Measurements from ENCODE around the gene RFFL. TPM values are rescaled to one million over a fixed set of nuclear protein-coding genes. Genes with fewer than 3 reads are reported as not detected.

RFFL gene
- total and polyA plus RNA-seq, 2 donors, result 9.7 to 17.9 TPM

DNA sequence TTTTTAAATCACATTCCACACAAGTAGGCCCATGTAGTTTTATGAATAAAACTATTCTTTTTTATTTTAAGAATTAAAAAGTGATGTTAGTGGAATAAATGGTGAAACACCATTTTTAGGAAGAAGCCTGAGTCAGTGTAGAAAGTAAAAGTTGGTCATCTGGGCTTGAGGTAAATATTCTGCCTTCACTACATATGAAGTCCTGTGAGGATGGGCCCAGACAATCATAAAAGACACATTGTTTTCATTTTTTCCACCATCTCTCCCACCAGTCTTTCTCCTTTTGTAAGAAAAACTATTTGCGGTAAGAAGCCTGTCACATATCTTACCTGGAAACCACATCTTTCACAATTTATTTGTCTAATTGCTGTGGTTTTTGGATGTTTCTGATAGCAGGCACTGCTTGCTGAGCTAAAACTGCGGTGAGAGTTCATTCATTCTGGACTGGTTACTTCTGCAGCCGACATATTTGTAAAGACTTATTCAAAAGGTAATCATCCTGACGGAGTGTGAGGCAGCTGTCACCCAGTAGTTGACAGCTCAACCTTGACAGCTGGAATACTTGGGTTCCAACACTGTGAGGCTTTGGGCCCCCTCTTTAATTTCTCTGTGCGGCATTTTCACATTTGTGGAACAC lies 10.6 kb upstream of the RFFL start:
- Histone ChIP-seq H3K4me1 (ENCODE audit: insufficient read depth) (no peaks in the 10 kb centered on the region), H3K4me3 (ENCODE audit: low read depth, low read length) (no peak overlapping the region), H3K36me3 (ENCODE audit: insufficient read depth) (no peaks in the 10 kb centered on the region), H3K27ac (ENCODE audit: low read depth) (no peak overlapping the region)
- WGBS, result 85% methylated on average over 5 of the region's 5 CpGs
- DNase-seq (ENCODE audit: extremely low spot score), result no peak

DNA sequence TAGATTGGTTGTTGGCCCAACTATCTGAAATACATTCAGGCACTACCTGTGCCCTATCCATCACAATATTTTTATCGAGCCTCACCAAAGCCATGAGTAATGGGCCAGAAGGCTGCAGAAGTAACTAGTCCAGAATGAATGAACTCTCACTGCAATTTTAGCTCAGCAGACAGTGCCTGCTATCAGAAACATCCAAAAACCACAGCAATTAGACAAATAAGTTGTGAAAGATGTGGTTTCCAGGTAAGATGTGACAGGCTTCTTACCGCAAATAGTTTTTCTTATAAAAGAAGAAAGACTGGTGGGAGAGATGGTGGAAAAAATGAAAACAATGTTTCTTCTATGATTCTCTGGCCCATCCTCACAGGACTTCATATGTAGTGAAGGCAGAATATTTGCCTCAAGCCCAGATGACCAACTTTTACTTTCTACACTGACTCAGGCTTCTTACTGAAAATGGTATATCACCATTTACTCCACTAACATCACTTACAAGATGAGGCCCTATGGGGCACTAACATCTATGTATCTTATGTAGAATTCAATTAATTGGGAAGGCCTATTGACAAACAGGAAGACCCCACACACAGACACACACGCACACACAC lies 9.8 kb upstream of the RFFL start:
- DNase-seq (ENCODE audit: extremely low spot score), result no peak
- 85% methylated on average over 3 of the region's 3 CpGs for WGBS
- Histone ChIP-seq H3K4me1 (ENCODE audit: insufficient read depth) (no peaks in the 10 kb centered on the region), H3K36me3 (ENCODE audit: insufficient read depth) (no peaks in the 10 kb centered on the region), H3K4me3 (ENCODE audit: low read depth, low read length) (no peak overlapping the region), H3K27ac (ENCODE audit: low read depth) (no peak overlapping the region)

DNA sequence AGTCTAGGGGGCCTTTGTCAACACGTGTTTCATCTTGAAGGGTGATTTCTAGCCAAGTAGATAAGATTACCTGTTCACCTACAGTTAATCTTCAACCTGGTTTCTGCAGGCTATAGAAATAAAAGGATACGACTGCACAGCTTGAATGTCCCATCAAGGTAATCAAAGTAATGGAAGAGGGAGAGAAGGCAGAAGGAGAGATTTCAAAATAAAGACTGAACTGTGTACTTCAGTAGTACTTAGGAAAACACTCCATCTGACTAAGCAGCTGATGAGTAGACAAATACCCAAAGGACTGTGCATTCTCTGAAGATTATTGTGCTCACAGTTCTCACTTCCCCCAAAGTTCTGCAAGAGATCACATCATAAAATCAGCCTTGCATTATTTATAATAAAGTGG lies 5.8 kb upstream of the RFFL start:
- 79% methylated on average over 2 of the region's 2 CpGs for WGBS
- Histone ChIP-seq H3K4me3 (ENCODE audit: low read depth, low read length) (no peak overlapping the region), H3K27ac (ENCODE audit: low read depth) (no peak overlapping the region), H3K36me3 (ENCODE audit: insufficient read depth) (no peaks in the 10 kb centered on the region), H3K4me1 (ENCODE audit: insufficient read depth) (no peaks in the 10 kb centered on the region)
- no peak for DNase-seq (ENCODE audit: extremely low spot score)

DNA sequence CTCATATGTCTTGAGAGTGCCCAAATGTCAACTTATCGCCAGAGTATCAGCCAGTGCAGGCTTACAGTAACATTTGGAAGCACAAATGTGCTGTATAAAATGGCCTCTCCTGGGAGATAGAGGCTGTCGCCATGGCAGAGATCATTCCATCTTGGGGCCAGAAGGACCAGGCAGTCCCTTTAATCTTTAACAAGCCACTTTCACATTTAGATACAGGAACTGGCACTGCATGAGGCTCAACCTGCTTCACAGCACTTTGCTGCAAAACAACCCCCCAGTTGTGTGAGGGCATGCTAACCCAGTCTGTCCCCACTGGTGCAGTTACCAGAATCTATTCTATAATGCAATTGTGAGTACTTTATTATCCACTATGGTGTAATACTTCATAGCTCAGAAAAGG lies 4.7 kb upstream of the RFFL start:
- no peaks in the 10 kb centered on the region for H3K36me3 ChIP-seq (ENCODE audit: insufficient read depth)
- H3K4me3 ChIP-seq (ENCODE audit: low read depth, low read length), result no peak overlapping the region
- 97% methylated on average over 2 of the region's 2 CpGs for WGBS
- H3K27ac ChIP-seq (ENCODE audit: low read depth), result no peak overlapping the region
- DNase-seq (ENCODE audit: extremely low spot score), result no peak
- no peaks in the 10 kb centered on the region for H3K4me1 ChIP-seq (ENCODE audit: insufficient read depth)

DNA sequence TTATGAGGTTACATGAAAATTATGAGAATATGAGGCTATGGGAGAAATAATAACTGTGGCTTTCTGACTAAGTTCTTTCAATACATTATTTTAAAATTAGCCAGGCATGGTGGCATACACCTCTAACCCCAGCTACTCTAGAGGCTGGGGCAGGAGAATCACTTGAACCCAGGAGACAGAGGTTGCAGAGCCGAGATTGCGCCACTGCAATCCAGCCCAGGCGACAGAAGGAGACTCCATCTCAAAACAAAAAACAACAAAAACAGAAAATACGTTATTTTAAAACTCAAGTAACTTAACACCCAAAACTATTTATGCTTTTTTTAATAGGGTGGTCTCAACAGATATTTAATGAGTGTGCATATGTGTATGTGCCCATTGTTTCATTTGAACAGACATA lies 2.4 kb upstream of the RFFL start:
- Histone ChIP-seq H3K27ac (ENCODE audit: low read depth) (no peak overlapping the region), H3K4me3 (ENCODE audit: low read depth, low read length) (no peak overlapping the region), H3K36me3 (ENCODE audit: insufficient read depth) (no peaks in the 10 kb centered on the region), H3K4me1 (ENCODE audit: insufficient read depth) (no peaks in the 10 kb centered on the region)
- no peak for DNase-seq (ENCODE audit: extremely low spot score)
- WGBS, result 95% methylated on average over 4 of the region's 4 CpGs

DNA sequence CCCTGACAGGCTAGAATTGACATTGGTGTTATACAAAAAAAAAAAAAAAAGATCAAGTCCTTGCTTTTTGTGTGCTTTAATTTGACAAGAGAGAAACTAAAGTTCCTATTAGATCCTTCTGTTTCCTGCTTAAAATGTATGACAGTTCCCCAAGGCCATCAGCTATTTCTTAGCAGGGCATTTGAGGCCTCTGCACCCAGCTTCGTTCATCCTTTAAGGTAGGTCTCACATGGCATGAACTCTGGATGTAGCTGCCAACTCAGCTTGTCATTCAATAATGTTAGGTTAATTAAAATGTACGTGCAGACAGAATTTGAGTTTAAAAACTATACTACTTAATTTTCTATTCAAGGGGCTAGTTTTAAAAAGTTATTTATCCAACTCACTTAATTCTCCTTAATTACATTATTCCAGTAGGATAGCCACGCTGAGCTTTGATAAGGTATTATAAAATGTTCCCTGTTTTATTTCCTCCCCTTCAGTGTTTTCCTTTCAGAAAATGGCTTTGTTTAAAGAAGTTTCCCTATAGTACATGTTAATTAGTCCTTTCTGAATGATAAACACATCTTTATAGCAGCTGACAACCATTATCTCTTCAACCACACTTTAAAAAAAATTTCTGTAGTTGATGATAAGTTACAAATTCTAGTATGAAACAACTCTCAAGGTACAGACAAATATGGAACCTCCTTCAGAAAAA lies 1.2 kb upstream of the RFFL start:
- no peaks in the 10 kb centered on the region for H3K4me1 ChIP-seq (ENCODE audit: insufficient read depth)
- no peak for DNase-seq (ENCODE audit: extremely low spot score)
- WGBS, result 87% methylated on average over 3 of the region's 3 CpGs
- H3K27ac ChIP-seq (ENCODE audit: low read depth), result no peak overlapping the region
- H3K4me3 ChIP-seq (ENCODE audit: low read depth, low read length), result no peak overlapping the region
- H3K36me3 ChIP-seq (ENCODE audit: insufficient read depth), result no peaks in the 10 kb centered on the region

DNA sequence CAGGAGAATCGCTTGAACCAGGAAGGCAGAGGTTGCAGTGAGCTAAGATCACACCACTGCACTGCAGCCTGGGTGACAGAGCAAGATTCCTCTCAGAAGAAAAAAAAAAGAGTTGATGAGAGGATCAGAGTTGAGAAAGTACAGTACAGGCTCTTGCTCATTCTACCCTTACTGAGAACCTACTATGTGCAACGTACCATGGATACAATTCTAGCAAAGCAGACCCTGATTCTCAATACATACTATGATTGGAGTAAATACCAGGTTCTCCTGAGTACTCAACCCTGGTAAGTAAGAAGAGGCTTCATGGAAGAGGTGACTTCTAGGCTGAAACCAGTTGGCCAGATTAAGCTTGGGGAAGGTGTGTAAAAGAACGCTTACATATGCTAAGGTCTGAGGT lies 1.2 kb downstream of the RFFL start:
- DNase-seq (ENCODE audit: extremely low spot score), result no peak
- Histone ChIP-seq H3K4me1 (ENCODE audit: insufficient read depth) (no peaks in the 10 kb centered on the region), H3K27ac (ENCODE audit: low read depth) (no peak overlapping the region), H3K4me3 (ENCODE audit: low read depth, low read length) (no peak overlapping the region), H3K36me3 (ENCODE audit: insufficient read depth) (no peaks in the 10 kb centered on the region)
- WGBS, result 96% methylated on average over 3 of the region's 3 CpGs

DNA sequence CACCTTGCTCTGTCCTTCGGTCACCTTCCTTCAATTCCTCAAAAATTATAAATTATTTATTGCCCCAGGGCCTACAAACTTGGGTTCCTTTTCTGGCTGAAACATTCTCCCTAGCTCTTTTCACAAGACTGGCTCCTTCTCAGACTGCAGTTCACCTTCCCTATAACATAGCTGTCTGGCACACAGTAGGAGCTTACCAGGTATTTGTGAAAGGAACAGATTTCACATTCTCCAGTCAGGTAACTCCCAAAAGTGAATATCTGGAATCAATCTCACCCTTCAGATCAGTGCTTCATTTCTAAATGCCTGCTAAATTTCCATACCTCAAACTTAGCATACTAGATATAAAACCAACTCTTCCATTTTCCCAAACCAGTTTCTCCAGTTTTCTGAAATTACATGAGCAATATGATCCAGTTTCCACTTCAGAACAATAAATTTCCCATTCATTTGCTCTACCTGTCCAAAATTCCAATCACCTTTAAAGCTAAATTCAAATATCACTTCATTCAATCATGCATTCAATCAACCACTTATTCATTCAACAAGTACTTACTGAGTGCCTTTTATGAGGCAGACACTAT lies 6.1 kb downstream of the RFFL start:
- DNase-seq (ENCODE audit: extremely low spot score), result no peak
- WGBS, result 100% methylated on average over 1 of the region's 1 CpG
- no peak overlapping the region for H3K27ac ChIP-seq (ENCODE audit: low read depth)
- no peaks in the 10 kb centered on the region for H3K4me1 ChIP-seq (ENCODE audit: insufficient read depth)
- peaks cover 2% of the 10 kb centered on the region for H3K36me3 ChIP-seq (ENCODE audit: insufficient read depth)
- no peak overlapping the region for H3K4me3 ChIP-seq (ENCODE audit: low read depth, low read length)

DNA sequence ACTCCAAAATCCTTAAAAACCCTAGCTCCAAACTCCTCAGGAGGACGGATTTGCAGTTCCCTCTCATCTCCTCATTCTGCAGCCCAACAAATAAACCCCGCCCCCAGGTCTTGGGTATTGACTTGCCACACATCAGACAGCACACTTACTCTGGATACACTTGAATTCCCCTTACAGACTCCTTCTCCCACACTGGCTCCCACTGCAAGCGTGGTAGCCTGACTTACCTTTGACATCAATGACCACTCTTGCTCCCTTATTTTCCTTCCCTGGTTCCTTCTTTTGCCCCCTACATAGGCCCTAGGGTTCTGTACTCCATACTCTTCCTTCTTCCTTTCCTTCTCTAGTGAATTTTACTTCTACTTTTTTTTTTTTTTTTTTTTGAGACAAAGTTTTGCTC lies 7.5 kb downstream of the RFFL start:
- Histone ChIP-seq H3K4me1 (ENCODE audit: insufficient read depth) (no peaks in the 10 kb centered on the region), H3K36me3 (ENCODE audit: insufficient read depth) (peaks cover 2% of the 10 kb centered on the region), H3K27ac (ENCODE audit: low read depth) (no peak overlapping the region), H3K4me3 (ENCODE audit: low read depth, low read length) (no peak overlapping the region)
- no peak for DNase-seq (ENCODE audit: extremely low spot score)
- 87% methylated on average over 3 of the region's 3 CpGs for WGBS

DNA sequence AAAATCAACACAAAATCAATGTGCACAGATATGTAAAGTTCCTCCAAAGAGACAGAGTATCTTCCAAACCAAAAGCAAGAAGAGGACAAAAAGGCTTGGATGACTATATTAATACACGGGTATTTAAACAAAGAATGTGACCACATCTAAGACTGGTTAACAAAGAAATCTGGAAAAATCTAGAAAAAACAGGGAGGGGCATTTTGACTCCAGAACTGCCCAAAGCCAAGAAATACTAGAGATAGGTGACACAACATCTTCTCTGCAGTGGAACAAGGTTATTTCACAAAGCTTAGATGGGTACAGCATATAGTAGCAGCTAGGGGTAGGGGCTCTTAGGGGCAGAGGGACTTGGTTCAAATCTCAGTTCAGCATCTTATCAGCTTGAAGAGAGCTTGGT lies 10.3 kb downstream of the RFFL start:
- no peak for DNase-seq (ENCODE audit: extremely low spot score)
- Histone ChIP-seq H3K36me3 (ENCODE audit: insufficient read depth) (peaks cover 2% of the 10 kb centered on the region), H3K4me1 (ENCODE audit: insufficient read depth) (no peaks in the 10 kb centered on the region), H3K27ac (ENCODE audit: low read depth) (no peak overlapping the region), H3K4me3 (ENCODE audit: low read depth, low read length) (no peak overlapping the region)
- 90% methylated on average over 1 of the region's 1 CpG for WGBS

DNA sequence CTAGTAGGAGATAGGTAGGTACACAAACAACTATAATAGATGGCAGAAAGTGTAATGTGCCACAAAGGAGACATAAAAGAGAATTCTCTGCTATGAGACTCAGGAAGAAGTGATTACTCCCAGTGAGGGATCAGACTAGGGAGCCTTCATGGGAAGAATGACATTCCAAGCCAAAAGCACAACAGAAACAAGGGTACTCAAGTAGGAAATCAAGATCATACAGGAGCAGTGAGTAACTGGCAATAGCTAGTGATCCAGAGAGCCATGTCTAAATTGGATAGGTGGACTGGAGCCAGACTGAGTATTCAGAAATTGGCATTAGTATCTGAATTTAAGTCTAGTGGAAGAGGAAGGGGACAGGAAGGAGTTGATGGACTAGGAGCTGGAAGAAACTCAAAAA lies 10.7 kb downstream of the RFFL start:
- H3K4me1 ChIP-seq (ENCODE audit: insufficient read depth), result no peaks in the 10 kb centered on the region
- no peak overlapping the region for H3K27ac ChIP-seq (ENCODE audit: low read depth)

DNA sequence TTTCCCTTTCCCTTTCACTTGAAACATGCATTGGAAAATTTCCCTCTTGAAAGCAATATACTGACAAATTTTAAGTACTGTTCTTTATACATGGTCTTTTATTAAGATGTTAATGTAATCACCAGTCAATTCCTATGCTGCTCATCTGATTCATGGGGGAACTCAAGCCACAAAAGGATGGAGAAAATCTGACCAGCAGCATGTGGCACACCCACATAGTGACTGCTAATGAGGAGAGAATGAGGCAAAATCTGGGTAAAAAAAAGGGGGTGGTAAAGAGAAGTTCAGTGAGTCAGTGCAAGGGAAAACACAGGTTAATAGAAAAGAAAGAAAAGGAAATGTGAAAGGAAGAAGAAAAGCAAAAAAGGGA lies 11.3 kb downstream of the RFFL start:
- H3K27ac ChIP-seq (ENCODE audit: low read depth), result peak overlapping the region; percentile 50
- no peak for DNase-seq (ENCODE audit: extremely low spot score)
- H3K36me3 ChIP-seq (ENCODE audit: insufficient read depth), result peaks cover under 1% of the 10 kb centered on the region
- no peak overlapping the region for H3K4me3 ChIP-seq (ENCODE audit: low read depth, low read length)
- no peaks in the 10 kb centered on the region for H3K4me1 ChIP-seq (ENCODE audit: insufficient read depth)

More for the DNA sequence above, 10.7 kb downstream of the RFFL start:
- Histone ChIP-seq H3K4me3 (ENCODE audit: low read depth, low read length) (no peak overlapping the region), H3K36me3 (ENCODE audit: insufficient read depth) (peaks cover 2% of the 10 kb centered on the region)
- DNase-seq (ENCODE audit: extremely low spot score), result no peak

DNA sequence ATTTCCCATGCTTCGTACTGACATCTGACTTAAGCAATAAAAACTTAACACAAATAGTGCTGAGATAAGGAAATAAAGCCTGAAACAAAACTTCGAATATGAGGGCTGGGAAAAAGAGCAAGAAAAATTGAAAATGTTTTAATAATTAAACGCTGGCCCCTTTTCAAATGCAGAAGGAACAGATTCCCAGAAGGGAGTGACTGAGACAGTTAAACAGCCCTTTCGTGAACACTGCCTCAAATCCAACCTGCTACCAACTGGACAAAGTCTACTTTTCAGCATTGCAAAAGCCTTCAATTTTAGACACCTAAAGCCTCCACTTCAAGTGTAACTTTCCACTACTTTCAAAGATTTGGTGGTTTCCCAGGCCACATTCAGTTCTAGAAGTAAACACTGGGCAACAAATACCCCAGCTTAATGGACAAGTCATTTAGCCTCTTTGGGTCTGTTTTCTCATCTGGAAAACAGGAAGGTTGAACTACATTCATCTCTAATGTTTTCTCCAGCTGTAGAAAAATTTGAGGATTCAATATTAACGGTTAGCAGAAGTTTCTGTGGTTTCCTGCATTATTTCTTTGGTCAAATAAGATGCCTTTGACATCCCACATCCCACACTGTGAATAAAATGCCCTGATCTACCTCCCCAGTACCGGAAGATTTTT lies 11.8 kb downstream of the RFFL start:
- WGBS, result 38% methylated on average over 6 of the region's 6 CpGs
- Histone ChIP-seq H3K27ac (ENCODE audit: low read depth) (no peak overlapping the region), H3K4me3 (ENCODE audit: low read depth, low read length) (no peak overlapping the region), H3K36me3 (ENCODE audit: insufficient read depth) (no peaks in the 10 kb centered on the region), H3K4me1 (ENCODE audit: insufficient read depth) (no peaks in the 10 kb centered on the region)
- no peak for DNase-seq (ENCODE audit: extremely low spot score)

DNA sequence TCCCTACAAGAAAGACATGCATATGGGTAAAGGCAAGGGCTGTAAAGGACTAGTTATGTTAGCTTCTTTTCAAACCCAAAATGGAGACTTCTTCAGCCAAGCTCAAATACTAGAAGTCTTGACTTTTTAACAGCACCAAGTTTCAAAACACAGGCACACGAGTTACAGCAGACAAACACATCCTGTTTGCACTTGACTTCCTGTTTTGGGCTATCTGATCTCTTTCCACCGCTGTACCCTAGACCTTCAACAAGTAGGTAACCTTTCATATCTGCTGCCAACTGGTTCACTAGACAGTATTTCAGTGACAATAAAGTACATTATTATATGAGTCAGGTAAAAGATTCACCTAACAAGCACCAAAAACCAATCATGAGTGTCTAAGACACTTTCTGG lies 12.3 kb downstream of the RFFL start:
- H3K4me3 ChIP-seq (ENCODE audit: low read depth, low read length), result no peak overlapping the region
- DNase-seq (ENCODE audit: extremely low spot score), result no peak

More for the DNA sequence above, 12.3 kb downstream of the RFFL start:
- Histone ChIP-seq H3K27ac (ENCODE audit: low read depth) (peak overlapping the region; percentile 38), H3K36me3 (ENCODE audit: insufficient read depth) (no peaks in the 10 kb centered on the region), H3K4me1 (ENCODE audit: insufficient read depth) (no peaks in the 10 kb centered on the region)
- 19% methylated on average over 2 of the region's 2 CpGs for WGBS
